OCI-LY7 (cell line): Measurements from ENCODE around the gene GLCCI1.

Source experiments
- EZH2phosphoT487 ChIP-seq: fragments of 200-600 bp; sonication (generic); IDR thresholded peaks from 2 replicates; pipeline ENCODE4 v1.6.1; 2018; ENCODE audit warnings: low read depth, borderline replicate concordance, mild to moderate bottlenecking, mixed run types, antibody characterized with exemption, low read length, moderate library complexity, mixed read lengths
- TF ChIP-seq, protein P1 (sequence below): fragments of 200-600 bp; sonication (generic); conservative IDR thresholded peaks from 2 replicates; pipeline ENCODE4 v1.5.1; 2014; ENCODE audit warnings: mild to moderate bottlenecking, antibody characterized with exemption, low read length, moderate library complexity, mixed read lengths

DNA sequence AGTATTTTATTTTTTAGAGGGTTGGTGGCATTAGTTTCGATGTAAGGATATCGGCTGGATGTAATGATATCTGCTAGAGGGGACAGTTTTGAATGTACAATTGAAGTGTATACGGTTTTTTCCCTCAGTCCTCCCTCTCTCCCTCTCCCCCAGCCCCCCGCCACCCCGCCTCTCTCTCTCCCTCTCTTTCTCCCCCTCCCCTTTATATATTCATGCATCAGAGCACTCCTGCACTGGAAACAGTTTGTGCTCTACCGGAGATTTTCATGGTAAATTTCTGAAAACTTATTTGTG is 1.6 kb downstream of the GLCCI1 start:
- TF ChIP-seq, protein P1, sequence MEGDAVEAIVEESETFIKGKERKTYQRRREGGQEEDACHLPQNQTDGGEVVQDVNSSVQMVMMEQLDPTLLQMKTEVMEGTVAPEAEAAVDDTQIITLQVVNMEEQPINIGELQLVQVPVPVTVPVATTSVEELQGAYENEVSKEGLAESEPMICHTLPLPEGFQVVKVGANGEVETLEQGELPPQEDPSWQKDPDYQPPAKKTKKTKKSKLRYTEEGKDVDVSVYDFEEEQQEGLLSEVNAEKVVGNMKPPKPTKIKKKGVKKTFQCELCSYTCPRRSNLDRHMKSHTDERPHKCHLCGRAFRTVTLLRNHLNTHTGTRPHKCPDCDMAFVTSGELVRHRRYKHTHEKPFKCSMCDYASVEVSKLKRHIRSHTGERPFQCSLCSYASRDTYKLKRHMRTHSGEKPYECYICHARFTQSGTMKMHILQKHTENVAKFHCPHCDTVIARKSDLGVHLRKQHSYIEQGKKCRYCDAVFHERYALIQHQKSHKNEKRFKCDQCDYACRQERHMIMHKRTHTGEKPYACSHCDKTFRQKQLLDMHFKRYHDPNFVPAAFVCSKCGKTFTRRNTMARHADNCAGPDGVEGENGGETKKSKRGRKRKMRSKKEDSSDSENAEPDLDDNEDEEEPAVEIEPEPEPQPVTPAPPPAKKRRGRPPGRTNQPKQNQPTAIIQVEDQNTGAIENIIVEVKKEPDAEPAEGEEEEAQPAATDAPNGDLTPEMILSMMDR: no peak
- TF ChIP-seq EZH2phosphoT487: no peak
